GM19324 (cell line): ENCODE data around the gene POMT1.
"Not testable (repeated sequence)": the region's sequence is repeated elsewhere in the genome, so short reads cannot be mapped to it uniquely, and the experiment has no call there.

Experiments
- ATAC-seq: cut with Tn5 transposase; IDR thresholded peaks from one replicate; pipeline ENCODE4 v1.9.1; 2021; ENCODE audit warnings: mild to moderate bottlenecking, moderate library complexity; ENCODE audit not compliant: unreplicated experiment, low FRiP score

Gene POMT1, protein sequence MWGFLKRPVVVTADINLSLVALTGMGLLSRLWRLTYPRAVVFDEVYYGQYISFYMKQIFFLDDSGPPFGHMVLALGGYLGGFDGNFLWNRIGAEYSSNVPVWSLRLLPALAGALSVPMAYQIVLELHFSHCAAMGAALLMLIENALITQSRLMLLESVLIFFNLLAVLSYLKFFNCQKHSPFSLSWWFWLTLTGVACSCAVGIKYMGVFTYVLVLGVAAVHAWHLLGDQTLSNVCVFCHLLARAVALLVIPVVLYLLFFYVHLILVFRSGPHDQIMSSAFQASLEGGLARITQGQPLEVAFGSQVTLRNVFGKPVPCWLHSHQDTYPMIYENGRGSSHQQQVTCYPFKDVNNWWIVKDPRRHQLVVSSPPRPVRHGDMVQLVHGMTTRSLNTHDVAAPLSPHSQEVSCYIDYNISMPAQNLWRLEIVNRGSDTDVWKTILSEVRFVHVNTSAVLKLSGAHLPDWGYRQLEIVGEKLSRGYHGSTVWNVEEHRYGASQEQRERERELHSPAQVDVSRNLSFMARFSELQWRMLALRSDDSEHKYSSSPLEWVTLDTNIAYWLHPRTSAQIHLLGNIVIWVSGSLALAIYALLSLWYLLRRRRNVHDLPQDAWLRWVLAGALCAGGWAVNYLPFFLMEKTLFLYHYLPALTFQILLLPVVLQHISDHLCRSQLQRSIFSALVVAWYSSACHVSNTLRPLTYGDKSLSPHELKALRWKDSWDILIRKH

DNA sequence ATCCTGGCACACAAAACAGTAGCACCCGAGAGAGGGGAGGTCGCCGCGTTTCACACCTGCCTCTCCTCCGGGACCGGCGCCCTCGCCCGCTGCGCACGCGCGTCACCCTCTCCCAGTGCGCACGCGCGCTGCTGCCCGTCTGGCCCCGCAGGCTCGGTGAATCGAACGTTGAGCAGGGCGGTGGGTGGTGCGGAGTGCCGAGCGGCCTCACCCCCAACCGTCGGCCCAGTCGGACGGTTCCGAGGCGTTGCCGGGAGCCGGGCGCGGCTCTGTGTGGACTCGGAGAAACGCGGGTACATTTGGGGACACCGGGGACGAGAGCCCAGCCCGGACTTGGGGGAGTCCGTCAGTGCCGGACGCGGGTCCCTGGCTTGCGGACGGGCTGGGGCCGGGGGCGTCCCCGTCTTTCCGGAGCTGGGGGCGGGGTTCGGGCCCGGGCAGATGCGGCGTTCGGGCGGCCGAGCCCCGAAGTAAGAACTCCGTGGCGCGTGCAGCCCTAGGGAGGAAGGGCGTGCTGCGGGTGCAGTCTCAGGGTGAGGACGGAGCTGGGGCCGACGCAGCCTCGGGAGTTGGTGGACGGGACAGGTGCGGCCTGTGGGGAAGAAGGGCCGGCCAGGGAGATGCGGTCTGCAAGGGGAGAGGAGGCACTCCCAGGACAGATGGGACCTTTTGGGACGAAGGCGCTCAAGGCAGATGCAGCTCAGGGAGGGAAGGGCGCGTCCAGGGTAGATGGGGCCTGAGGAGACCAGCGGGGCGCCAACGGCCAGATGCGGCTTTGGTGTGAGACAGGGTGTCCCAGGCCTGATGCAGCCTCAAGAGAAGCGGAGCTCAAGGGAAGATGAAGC, at the start of gene POMT1:
POMT1 (plus strand) TSS at position 138 of the 845 bp plus-strand sequence. CDS start 1,301 bp downstream, outside the sequence.
- peak; percentile 84 for ATAC-seq

DNA sequence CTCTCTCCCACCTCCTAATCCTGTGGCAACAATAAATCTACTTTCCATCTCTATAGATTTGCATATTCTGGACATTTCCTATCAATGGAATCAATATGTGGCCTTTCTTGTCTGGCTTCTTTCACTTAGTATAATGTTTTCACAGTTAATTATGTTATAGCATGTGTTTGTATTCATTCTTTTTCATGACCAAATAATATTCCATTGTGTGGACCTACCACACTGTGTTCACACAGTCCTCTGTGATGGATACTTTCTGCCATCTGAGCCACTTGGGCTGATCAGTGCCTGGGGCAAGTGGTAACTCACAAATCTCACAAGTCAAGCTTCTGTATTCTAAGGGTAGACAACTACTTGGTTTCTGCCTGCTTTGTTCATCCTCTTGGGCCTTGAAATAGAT, 48.7 kb upstream of the POMT1 start:
- no peak for ATAC-seq

DNA sequence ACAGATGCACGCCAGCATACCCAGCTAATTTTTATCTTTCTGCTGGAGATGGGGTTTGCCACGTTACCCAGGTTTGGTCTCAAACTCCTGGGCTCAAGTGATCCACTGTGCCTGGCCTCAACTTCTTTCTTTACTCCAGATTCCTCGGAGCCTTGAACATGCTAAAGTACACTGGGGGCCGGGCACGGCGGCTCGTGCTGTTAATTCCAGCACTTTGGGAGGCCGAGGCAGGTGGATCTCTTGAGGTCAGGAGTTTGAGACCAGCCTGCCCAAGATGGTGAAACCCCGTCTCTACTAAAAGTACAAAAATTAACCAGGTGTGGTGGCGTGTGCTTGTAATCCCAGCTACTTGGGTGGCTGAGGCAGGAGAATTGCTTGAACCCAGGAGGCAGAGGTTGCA, 47.1 kb upstream of the POMT1 start:
- ATAC-seq = not testable (repeated sequence)

DNA sequence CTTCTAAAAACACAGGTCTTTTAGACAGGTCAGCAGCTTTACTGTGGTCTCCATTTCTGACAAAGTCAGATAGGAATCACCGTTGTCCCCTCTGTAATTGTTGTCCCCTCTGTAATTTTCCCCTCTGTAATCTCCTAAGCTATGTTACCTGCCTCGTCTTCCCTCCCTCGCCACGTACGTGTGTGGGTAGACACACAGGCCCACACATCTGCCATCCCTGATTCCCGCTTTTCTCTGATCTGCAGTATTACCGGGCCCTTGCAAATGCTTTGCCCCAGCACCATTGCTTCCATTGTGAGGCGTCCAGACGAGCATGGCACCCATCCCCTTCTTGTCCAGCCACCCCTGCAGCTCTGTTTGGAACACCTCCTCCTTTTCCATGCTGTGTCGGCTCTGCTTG, 45.0 kb upstream of the POMT1 start:
- no peak for ATAC-seq

DNA sequence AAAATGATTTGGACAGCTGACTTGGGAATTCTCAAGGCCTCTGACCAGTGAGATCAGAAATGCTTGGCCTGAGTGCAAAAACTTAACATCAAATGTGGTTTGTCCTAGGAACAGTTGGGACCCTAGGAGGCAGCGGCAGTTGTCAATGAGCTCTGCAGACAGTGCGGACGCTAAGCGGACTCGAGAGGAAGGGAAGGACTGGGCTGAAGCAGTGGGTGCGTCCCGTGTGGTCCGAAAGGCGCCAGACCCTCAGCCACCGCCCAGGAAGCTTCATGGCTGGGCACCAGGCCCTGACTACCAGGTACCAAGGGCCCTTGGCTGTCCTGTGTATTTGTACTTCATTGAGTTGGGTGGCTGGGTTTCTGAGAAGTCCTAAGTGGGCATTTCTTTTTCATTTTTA, 43.7 kb upstream of the POMT1 start:
- ATAC-seq = no peak

DNA sequence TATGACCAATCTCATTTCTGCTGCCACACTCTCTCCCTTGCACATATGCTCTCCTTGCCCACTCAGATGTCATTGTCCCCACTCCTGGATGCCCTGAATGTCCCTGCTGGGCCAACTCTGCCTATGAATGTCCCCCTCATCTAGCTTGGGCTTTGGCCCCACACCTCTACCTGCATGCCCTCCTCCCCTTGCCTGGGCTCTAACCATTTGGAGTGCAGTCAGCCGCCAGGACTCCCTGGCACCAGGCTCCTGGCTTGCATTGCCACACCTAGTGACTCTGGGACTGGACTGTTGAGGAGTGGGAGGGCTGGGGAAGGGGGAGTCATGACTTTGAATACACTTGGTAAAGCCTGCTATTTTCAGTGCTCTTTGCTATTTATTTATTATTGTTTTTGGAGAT, 41.6 kb upstream of the POMT1 start:
- no peak for ATAC-seq

DNA sequence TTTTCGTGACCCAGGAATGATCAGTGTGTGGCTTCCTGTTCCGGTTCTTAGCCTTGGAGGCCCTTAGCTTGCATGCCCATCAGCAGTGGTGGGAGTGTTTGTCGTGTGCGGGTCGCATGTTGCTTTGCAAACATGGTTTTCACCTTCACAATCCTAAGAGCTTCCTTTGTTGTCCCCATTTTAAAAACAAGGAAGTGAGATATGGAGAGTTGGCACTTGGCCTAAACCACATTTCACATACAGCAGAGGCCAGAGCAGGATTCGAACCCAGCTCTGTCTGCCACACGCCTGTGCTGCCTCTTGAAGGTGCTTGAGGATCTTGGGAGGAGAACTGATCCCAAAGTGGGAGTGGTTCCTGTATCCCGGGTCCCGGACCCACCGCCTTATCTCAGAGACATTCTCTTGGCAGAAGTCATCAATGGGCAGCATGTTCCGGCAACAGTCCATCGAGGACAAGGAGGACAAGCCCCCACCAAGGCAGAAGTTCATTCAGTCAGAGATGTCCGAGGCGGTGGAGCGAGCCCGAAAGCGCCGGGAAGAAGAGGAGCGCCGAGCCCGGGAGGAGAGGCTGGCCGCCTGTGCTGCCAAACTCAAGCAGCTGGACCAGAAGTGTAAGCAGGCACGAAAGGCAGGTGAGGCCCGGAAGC, 38.2 kb upstream of the POMT1 start:
- no peak for ATAC-seq

DNA sequence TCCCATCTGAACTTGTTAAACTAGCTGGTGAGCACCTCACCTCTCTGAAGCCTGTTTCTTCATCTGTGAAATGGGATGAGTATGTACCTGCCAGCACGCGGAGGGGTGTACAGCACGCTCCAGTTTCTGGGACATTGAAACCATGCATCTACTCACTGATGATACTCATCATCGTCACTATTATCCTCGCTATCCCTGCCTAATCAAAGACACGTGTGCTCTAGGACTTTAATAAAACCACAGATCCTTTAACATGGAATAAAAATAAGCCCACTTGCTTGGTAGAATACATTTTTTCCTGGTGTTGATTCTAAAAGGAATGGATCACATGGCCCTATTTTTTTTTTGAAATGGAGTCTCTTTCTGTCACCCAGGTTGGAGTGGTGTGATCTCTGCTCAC, 37.3 kb upstream of the POMT1 start:
- ATAC-seq = no peak

DNA sequence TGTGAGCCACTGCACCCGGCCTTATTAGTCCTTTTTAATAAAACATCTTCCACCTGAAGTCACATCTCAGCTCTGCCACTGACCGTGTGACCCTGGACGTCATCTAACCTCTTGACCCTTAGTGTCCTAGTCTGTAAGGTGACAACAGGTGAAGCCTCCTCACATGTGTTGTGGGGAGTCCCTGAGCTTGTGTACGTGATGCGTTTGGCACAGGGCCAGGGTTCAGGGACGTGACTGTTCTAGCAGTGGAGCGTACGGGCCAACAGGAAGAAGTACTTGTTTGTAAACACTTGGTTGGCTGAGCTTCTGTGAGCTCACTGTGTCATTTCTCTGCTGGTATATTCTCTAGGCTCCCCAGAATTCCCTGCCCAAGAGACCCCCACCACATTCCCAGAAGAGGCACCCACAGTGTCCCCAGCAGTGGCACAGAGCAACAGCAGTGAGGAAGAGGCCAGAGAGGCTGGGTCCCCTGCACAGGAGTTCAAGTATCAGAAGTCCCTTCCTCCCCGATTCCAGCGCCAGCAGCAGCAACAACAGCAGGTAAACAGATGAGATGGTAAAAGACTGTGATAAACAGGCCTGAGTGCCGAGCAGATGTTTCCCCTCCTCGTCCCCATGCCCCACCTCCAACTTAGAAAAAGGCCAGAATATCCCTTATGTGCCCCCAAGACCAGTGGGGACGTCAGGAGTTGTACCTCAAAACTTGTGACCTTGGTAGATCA, 35.3 kb upstream of the POMT1 start:
- ATAC-seq = no peak

DNA sequence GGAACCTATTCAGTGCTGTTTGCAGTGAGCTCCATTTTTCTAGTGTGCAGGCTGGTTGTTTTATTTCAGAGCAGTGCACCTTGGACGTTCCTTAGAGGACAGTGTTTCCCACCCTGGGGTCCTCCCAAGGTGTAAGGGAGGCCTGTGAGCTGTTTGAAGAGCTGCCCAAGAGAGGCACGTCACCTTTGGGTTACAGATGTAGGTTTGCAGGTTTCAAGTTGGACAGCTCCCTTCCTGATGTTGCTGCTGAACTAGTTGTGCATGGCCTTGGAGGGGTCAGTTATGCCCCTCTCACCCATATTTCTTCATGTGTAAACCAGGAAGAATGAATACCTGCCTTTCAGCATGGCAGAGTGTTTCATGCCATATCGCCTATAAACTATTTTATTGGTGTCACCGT, 34.7 kb upstream of the POMT1 start:
- no peak for ATAC-seq

DNA sequence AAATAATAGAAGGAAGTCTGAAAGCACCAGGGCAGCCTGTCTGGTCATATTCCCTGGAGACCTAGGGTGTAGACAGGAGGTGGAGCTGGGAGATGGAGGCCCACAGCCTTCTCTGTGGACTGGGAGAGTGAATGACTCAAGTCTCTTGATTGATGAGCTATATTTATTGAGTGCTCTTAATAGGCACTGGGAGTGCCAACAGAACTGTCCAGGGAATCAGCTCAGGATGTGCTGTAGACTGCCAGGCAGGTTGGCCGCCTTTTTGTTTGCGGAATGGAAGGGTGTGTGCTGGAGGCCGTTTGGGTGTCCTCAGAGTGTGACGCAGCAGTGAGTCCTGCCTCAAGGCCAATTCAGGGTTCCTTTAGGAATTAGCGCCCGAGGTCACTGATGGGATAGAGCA, 33.4 kb upstream of the POMT1 start:
- ATAC-seq = no peak

DNA sequence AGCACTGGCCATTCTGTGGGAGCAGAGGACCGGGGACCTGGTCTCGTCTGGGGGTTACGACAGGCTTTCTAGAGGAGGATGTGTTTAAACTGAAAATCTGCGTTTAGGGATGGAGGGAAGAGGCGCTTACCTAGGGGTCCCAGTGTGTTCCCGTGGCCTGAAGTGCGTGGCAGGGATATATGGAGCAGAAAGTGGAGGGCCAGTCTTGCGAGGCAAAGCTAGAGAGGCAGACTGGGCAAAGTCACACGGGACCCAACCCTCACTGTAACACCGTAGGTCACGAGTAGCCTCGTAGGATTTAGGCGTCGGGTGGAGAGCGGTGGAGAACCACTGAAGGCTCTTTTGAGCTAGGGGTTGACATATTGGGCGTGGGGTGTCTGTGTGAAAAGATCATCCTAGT, 32.8 kb upstream of the POMT1 start:
- no peak for ATAC-seq

DNA sequence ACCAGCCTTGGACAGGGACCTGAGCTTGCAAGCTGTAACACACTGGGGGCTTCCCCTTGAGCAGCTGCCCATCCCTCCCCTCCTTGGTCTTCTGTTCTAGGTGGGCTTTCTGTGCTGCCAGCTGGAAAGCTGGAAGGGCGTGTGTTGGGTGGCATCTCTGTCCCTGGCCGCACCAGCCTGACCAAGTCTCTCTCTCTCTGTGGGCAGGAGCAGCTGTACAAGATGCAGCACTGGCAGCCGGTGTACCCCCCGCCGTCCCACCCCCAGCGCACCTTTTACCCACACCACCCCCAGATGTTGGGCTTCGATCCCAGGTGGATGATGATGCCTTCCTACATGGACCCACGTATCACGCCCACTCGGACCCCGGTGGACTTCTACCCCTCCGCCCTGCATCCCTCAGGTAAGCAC, 32.1 kb upstream of the POMT1 start:
- no peak for ATAC-seq

DNA sequence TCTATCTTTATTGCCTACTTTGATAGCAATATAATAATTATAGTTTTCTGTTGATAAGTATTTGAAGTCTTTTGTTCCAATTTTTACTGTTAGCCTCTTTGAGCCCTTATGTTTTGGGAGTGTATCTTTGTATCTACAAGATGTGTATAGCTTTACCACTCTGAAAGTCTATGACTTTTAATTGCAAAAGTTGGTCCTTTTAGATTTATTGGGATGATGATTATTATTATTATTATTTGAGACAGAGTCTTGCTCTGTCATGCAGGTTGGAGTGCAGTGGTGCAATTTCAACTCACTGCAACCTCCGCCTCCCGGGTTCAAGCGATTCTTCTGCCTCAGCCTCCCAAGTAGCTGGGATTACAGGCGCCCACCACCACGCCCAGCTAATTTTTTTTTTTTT, 30.6 kb upstream of the POMT1 start:
- not testable (repeated sequence) for ATAC-seq

DNA sequence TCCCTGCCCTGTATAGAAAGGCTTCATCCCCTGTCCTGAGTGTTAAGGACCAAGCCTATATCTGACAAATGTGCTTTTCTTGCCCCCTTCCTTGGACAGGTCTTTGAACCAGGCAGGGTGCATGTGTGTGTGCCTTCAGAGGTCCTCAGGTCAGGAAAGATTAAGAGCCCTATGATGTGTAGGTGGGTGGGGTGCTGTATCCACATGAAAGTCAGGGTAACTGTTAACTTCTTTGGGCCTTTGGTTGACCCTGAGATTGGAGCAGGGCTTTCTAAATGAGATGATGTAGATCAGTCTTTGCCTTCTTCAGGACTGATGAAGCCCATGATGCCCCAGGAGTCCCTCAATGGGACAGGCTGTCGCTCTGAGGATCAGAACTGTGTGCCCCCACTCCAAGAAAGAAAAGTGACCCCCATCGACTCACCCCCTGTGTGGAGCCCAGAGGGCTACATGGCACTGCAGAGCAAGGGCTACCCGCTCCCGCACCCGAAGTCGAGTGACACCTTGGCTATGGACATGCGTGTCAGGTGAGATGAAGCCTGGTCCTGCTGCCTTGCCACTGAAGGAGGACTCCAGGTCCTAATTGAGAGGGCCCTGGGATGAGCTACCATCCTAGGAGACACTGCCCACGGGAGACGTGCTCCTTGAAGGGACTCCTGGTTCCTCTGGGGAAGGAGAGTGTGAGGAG, 29.4 kb upstream of the POMT1 start:
- ATAC-seq = no peak

DNA sequence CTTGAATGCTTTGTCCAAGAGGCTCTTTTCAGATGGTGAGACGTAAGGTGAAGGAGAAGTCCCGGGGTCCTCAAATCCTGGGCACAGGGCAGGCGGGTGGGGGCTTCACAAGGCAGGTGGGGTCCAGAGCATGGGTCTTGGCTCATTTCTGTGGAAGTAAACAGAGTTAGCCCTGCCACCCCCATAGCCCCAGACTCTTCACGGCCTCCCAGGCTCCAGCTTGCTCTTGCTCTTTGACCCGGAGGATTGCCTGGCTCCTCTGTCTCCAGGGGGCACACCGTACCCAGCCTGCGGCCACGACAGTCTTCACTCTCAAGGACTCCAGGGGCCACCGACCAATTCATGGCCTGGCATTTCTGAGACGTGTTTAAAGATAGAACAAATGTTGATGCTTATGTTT, 28.8 kb upstream of the POMT1 start:
- no peak for ATAC-seq

DNA sequence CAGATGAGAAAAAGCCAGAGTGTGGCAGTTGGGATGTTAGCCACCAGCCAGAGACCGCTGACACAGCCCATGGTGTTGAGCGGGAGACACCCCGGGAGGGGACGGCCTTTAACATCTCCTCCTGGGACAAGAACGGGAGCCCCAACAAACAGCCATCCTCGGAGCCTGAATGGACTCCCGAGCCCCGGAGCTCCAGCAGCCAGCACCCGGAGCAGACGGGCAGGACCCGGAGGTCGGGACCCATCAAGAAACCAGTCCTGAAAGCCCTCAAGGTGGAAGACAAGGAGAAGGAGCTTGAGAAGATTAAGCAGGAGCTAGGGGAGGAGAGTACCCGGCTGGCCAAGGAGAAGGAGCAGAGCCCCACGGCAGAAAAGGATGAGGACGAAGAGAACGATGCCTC, 28.0 kb upstream of the POMT1 start:
- ATAC-seq = no peak

DNA sequence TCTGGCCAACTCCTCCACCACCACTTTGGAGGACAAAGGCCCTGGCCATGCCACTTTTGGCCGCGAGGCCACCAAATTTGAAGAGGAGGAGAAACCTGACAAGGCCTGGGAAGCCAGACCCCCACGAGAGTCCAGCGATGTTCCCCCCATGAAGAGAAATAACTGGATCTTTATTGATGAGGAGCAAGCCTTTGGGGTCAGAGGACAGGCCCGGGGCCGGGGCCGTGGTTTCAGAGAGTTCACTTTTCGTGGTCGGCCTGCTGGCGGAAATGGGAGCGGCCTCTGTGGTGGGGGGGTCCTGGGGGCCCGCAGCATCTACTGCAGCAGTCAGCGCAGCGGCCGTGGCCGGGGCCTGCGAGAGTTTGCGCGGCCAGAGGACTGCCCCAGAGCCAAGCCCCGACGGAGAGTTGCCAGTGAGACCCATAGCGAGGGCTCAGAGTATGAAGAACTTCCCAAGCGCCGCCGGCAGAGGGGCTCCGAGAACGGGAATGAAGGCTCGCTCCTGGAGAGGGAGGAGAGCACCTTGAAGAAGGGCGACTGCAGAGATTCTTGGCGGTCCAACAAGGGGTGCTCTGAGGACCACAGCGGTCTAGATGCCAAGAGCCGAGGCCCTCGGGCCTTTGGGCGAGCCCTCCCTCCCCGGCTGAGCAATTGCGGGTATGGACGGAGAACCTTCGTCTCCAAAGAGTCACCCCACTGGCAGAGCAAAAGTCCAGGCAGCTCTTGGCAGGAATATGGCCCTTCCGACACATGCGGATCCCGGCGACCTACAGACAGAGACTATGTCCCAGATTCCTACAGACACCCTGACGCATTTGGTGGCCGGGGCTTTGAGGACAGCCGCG, 27.4 kb upstream of the POMT1 start:
- no peak for ATAC-seq
